Measurements from ENCODE around the gene FAM151B.

GRCh38 chr5:80439213-80439612 is 48.7 kb upstream of the FAM151B start:
- TF ChIP-seq EZH2phosphoT487 (IDR thresholded peaks at IDR 0.05; ENCODE audit: insufficient read depth, low read depth) (no peak), EZH2 (IDR thresholded peaks at IDR 0.05; ENCODE audit: insufficient read depth, poor library complexity, severe bottlenecking) (no peak)
